BLaER1 treated with 17β-estradiol and CSF1 and Interleukin-3, amounts not matched to agents 10 nM and 100 nM (cell line): ENCODE data around the gene REPS1.

Source experiments
- H3K27ac ChIP-seq, 11 experiments: shearing (Covaris generic); formaldehyde crosslinking; 2 replicates each; pipeline ENCODE4 v1.8.1; 2022
- H3K27me3 ChIP-seq, 11 experiments: shearing (Covaris generic); formaldehyde crosslinking; 2 replicates each; pipeline ENCODE4 v1.8.1; 2022
- H3K36me3 ChIP-seq, 11 experiments: shearing (Covaris generic); formaldehyde crosslinking; 2 replicates each; pipeline ENCODE4 v1.8.1; 2022
- H3K4me1 ChIP-seq, 10 experiments: shearing (Covaris generic); formaldehyde crosslinking; 2 replicates each; pipeline ENCODE4 v1.8.1; 2022
- H3K4me2 ChIP-seq, 11 experiments: shearing (Covaris generic); formaldehyde crosslinking; 2 replicates each; pipeline ENCODE4 v1.8.1; 2022
- H3K4me3 ChIP-seq, 10 experiments: shearing (Covaris generic); formaldehyde crosslinking; 2 replicates each; pipeline ENCODE4 v1.8.1; 2022
- H3K9ac ChIP-seq, 11 experiments: shearing (Covaris generic); formaldehyde crosslinking; 2 replicates each; pipeline ENCODE4 v1.8.1; 2022
- H3K9me3 ChIP-seq, 11 experiments: shearing (Covaris generic); formaldehyde crosslinking; replicated peaks in 1 of 11; 2 replicates each; pipeline ENCODE4 v1.8.1; 2022
- H4K20me1 ChIP-seq, 11 experiments: shearing (Covaris generic); formaldehyde crosslinking; 2 replicates each; pipeline ENCODE4 v1.8.1; 2022
- Cebpa-rat ChIP-seq, 11 experiments: shearing (Covaris generic); IDR thresholded peaks; 2 replicates each; pipeline ENCODE4 v1.8.1; 2022

REPS1 gene

GRCh38 chr6:138958595-138958994 lies 29.5 kb downstream of the REPS1 start:
- 0 out of 22 replicates have a peak overlapping the region, but pooled peaks of 1 of the 11 experiments have one; percentile 4 for H3K9ac ChIP-seq
- peak overlapping the region in 3 of 11 experiments; percentile 33 to 58 (median 36); a peak in 1 of 22 replicates for H3K27ac ChIP-seq
- no peak overlapping the region for H3K4me3 ChIP-seq
- no peak for TF ChIP-seq Cebpa-rat (IDR thresholded peaks at IDR 0.05)
- peaks cover 0 to 26% (median 18%) of the 10 kb centered on the region in 11 experiments; a peak in 14 of 22 replicates for H3K9me3 ChIP-seq
- peak overlapping the region; percentile 57 to 79 (median 70) for H3K4me2 ChIP-seq
- H4K20me1 ChIP-seq: peaks cover 7 to 92% (median 27%) of the 10 kb centered on the region in 11 experiments; a peak in 16 of 22 replicates
- peaks cover 0 to 30% (median 4%) of the 10 kb centered on the region in 11 experiments; a peak in 11 of 22 replicates for H3K36me3 ChIP-seq
- H3K4me1 ChIP-seq: peaks cover 31 to 51% (median 43%) of the 10 kb centered on the region in 10 experiments
- peaks cover 0 to 7% (median 0%) of the 10 kb centered on the region in 11 experiments; a peak in 1 of 22 replicates for H3K27me3 ChIP-seq

GRCh38 chr6:138957903-138958302 lies 30.1 kb downstream of the REPS1 start:
- Histone ChIP-seq H3K4me2 (peak overlapping the region; percentile 57 to 79 (median 70)), H3K27me3 (peaks cover 0 to 7% (median 0%) of the 10 kb centered on the region in 11 experiments; a peak in 1 of 22 replicates), H3K4me1 (peaks cover 31 to 58% (median 50%) of the 10 kb centered on the region in 10 experiments)

GRCh38 chr6:138957484-138957883 lies 30.6 kb downstream of the REPS1 start:
- Histone ChIP-seq H3K4me1 (peaks cover 31 to 58% (median 53%) of the 10 kb centered on the region in 10 experiments), H3K36me3 (peaks cover 0 to 19% (median 4%) of the 10 kb centered on the region in 11 experiments; a peak in 9 of 22 replicates), H3K9ac (no peak overlapping the region), H3K4me3 (no peak overlapping the region), H3K27me3 (peaks cover 0 to 8% (median 0%) of the 10 kb centered on the region in 11 experiments; a peak in 1 of 22 replicates), H3K9me3 (peaks cover 0 to 23% (median 12%) of the 10 kb centered on the region in 11 experiments; a peak in 12 of 22 replicates), H4K20me1 (peaks cover 15 to 92% (median 38%) of the 10 kb centered on the region in 11 experiments; a peak in 17 of 22 replicates), H3K4me2 (peak overlapping the region; percentile 57 to 79 (median 70); a peak in 21 of 22 replicates), H3K27ac (peak overlapping the region in 4 of 11 experiments; percentile 21 to 58 (median 34); a peak in 3 of 22 replicates)
- TF ChIP-seq Cebpa-rat (IDR thresholded peaks at IDR 0.05): no peak

More at GRCh38 chr6:138957903-138958302, 30.1 kb downstream of the REPS1 start:
- TF ChIP-seq Cebpa-rat (IDR thresholded peaks at IDR 0.05): no peak
- Histone ChIP-seq H3K9me3 (peaks cover 0 to 23% (median 12%) of the 10 kb centered on the region in 11 experiments; a peak in 12 of 22 replicates), H3K36me3 (peaks cover 0 to 23% (median 4%) of the 10 kb centered on the region in 11 experiments; a peak in 11 of 22 replicates), H3K9ac (0 out of 22 replicates have a peak overlapping the region, but pooled peaks of 1 of the 11 experiments have one; percentile 4), H4K20me1 (peaks cover 10 to 92% (median 34%) of the 10 kb centered on the region in 11 experiments; a peak in 17 of 22 replicates), H3K4me3 (no peak overlapping the region), H3K27ac (peak overlapping the region in 5 of 11 experiments; percentile 21 to 58 (median 33); a peak in 6 of 22 replicates)

- Histone ChIP-seq H3K27me3 (peaks cover 0 to 19% (median 0%) of the 10 kb centered on the region in 11 experiments; a peak in 2 of 22 replicates), H3K27ac (no peak overlapping the region), H3K4me1 (peaks cover 31 to 58% (median 53%) of the 10 kb centered on the region in 10 experiments), H3K9me3 (peaks cover 0 to 16% (median 5%) of the 10 kb centered on the region in 11 experiments; a peak in 11 of 22 replicates), H3K9ac (no peak overlapping the region), H4K20me1 (peaks cover 24 to 98% (median 49%) of the 10 kb centered on the region in 11 experiments; a peak in 17 of 22 replicates), H3K4me2 (peak overlapping the region in 9 of 11 experiments; percentile 2 to 65 (median 14); a peak in 11 of 22 replicates), H3K36me3 (peaks cover 0 to 9% (median 0%) of the 10 kb centered on the region in 11 experiments; a peak in 6 of 22 replicates), H3K4me3 (no peak overlapping the region)
- TF ChIP-seq Cebpa-rat (IDR thresholded peaks at IDR 0.05): no peak
Observed at GRCh38 chr6:138956244-138956924, 31.7 kb downstream of the REPS1 start.

- Histone ChIP-seq H3K4me1 (peaks cover 31 to 58% (median 53%) of the 10 kb centered on the region in 10 experiments), H3K9me3 (peaks cover 0 to 8% (median 0%) of the 10 kb centered on the region in 11 experiments; a peak in 5 of 22 replicates), H3K4me3 (no peak overlapping the region), H4K20me1 (peaks cover 29 to 100% (median 60%) of the 10 kb centered on the region in 11 experiments; a peak in 18 of 22 replicates), H3K36me3 (peaks cover 0 to 10% (median 0%) of the 10 kb centered on the region in 11 experiments; a peak in 6 of 22 replicates), H3K27ac (no peak overlapping the region), H3K4me2 (no peak overlapping the region), H3K9ac (no peak overlapping the region), H3K27me3 (peaks cover 0 to 19% (median 0%) of the 10 kb centered on the region in 11 experiments; a peak in 2 of 22 replicates)
- no peak for TF ChIP-seq Cebpa-rat (IDR thresholded peaks at IDR 0.05)
Observed at GRCh38 chr6:138955262-138955661, 32.8 kb downstream of the REPS1 start.

- no peak for TF ChIP-seq Cebpa-rat (IDR thresholded peaks at IDR 0.05)
Observed at GRCh38 chr6:138953451-138953850, 34.6 kb downstream of the REPS1 start.

GRCh38 chr6:138948546-138949179 lies 39.4 kb downstream of the REPS1 start:
- H4K20me1 ChIP-seq: peaks cover 30 to 83% (median 49%) of the 10 kb centered on the region in 11 experiments; a peak in 18 of 22 replicates
- no peak overlapping the region for H3K27ac ChIP-seq
- peaks cover 0 to 13% (median 0%) of the 10 kb centered on the region in 11 experiments; a peak in 2 of 22 replicates for H3K27me3 ChIP-seq
- no peak for TF ChIP-seq Cebpa-rat (IDR thresholded peaks at IDR 0.05)
- no peak overlapping the region for H3K4me3 ChIP-seq
- H3K9ac ChIP-seq: no peak overlapping the region
- peaks cover 2 to 28% (median 19%) of the 10 kb centered on the region in 10 experiments; a peak in 17 of 20 replicates for H3K4me1 ChIP-seq
- H3K36me3 ChIP-seq: peaks cover 20 to 39% (median 28%) of the 10 kb centered on the region in 11 experiments
- H3K4me2 ChIP-seq: 0 out of 22 replicates have a peak overlapping the region, but pooled peaks of 2 of the 11 experiments have one; percentile 16 to 18
- peaks cover 0 to under 1% (median 0%) of the 10 kb centered on the region in 11 experiments; a peak in 1 of 22 replicates for H3K9me3 ChIP-seq

More at GRCh38 chr6:138953451-138953850, 34.6 kb downstream of the REPS1 start:
- Histone ChIP-seq H3K4me1 (peaks cover 22 to 52% (median 39%) of the 10 kb centered on the region in 10 experiments), H3K4me3 (no peak overlapping the region), H3K27ac (no peak overlapping the region), H3K9me3 (peaks cover 0 to 8% (median 0%) of the 10 kb centered on the region in 11 experiments; a peak in 5 of 22 replicates), H3K4me2 (peak overlapping the region in 7 of 11 experiments; percentile 2 to 67 (median 41); a peak in 12 of 22 replicates), H3K36me3 (peaks cover 0 to 13% (median 0%) of the 10 kb centered on the region in 11 experiments; a peak in 5 of 22 replicates), H4K20me1 (peaks cover 37 to 100% (median 73%) of the 10 kb centered on the region in 11 experiments; a peak in 18 of 22 replicates), H3K9ac (no peak overlapping the region), H3K27me3 (peaks cover 0 to 19% (median 0%) of the 10 kb centered on the region in 11 experiments; a peak in 2 of 22 replicates)

- H3K4me2 ChIP-seq: no peak overlapping the region
- no peak overlapping the region for H3K9ac ChIP-seq
- peaks cover 0 to 21% (median 13%) of the 10 kb centered on the region in 10 experiments; a peak in 14 of 20 replicates for H3K4me1 ChIP-seq
- no peaks in the 10 kb centered on the region for H3K9me3 ChIP-seq
- peaks cover 26 to 45% (median 35%) of the 10 kb centered on the region in 11 experiments for H3K36me3 ChIP-seq
- H3K27me3 ChIP-seq: peaks cover 0 to 13% (median 0%) of the 10 kb centered on the region in 11 experiments; a peak in 2 of 22 replicates
- no peak overlapping the region for H3K27ac ChIP-seq
- TF ChIP-seq Cebpa-rat (IDR thresholded peaks at IDR 0.05): no peak
- H4K20me1 ChIP-seq: peaks cover 26 to 77% (median 44%) of the 10 kb centered on the region in 11 experiments; a peak in 17 of 22 replicates
- H3K4me3 ChIP-seq: no peak overlapping the region
Observed at GRCh38 chr6:138948004-138948403, 40.0 kb downstream of the REPS1 start.
